ENCODE data around the gene GRM8.

GRCh38 chr7:126495733-126496132, 757.0 kb downstream of the GRM8 start:
- TF ChIP-seq CTCF (IDR thresholded peaks at IDR 0.05; ENCODE audit: low read length) = no peak
- no peak for TF ChIP-seq EZH2 (IDR thresholded peaks at IDR 0.05; ENCODE audit: borderline replicate concordance, low read length)
